K562 (cell line): Measurements from ENCODE around the gene TRPC4AP. TPM values are rescaled to one million over a fixed set of nuclear protein-coding genes. Genes with fewer than 3 reads are reported as not detected.

Experiments used
- microRNA counts: library from miRNA; unstranded; fragments of <30 nt; microRNA quantifications from one replicate; lab custom pipeline; 2016
- microRNA-seq: library from miRNA; unstranded; fragments of <30 nt; microRNA quantifications from one replicate; pipeline ENCODE4, GENCODE V29; 2018; ENCODE audit warnings: borderline microRNAs expressed
- polyA plus RNA-seq, 8 experiments: library from polyadenylated mRNA; depleted of rRNA in 4 of 8; stranded (reverse) in 5 of 8; unstranded in 3 of 8; fragments of >200 nt; fragmentation: Nextera tagmentation in 2 of 8; fragmentation: Illumina TruSeq in 1 of 8; extraction: Ambion mirVana in 2 of 8; extraction: Trizol in 1 of 8; gene quantifications; 2 replicates each; pipeline versions ENCODE4 v1.2.1 to v1.2.3, GENCODE V29; 2011 to 2014; ENCODE audit warnings: inconsistent platforms in 1 of 8, missing spikeins in 1 of 8
- small RNA-seq: library from RNA; depleted of rRNA; stranded (forward); fragments of <200 nt; gene quantifications from one replicate; pipeline ENCODE3, GENCODE V24; 2014
- total RNA-seq, 7 experiments: library from RNA; depleted of rRNA in 6 of 7; stranded (reverse); fragments of >200 nt in 6 of 7; fragmentation: Illumina TruSeq in 2 of 7; extraction: Trizol in 2 of 7; gene quantifications; 2 replicates each; pipeline versions ENCODE4 v1.2.1 to v1.2.3, GENCODE V29; 2011 to 2021; ENCODE audit warnings: low replicate concordance in 1 of 7

TRPC4AP gene
- total and polyA plus RNA-seq, 9 of the 15 experiments (the other 6 are each of a cell fraction or from before 2014, with no cell fraction given), result 2.3 to 70.3 (median 33.3) TPM

MicroRNA genes within 50 kb of the gene (microRNA counts, 767-probe panel; counts per million panel counts)
- 1,510 counts per million, percentile 37 among the panel's probes with 10 or more counts for microRNA hsa-miR-499a-3p (lab: Ali Mortazavi, UCI)
- microRNA hsa-miR-499a-5p (lab: Ali Mortazavi, UCI), result not detected
- microRNA hsa-miR-499b-3p (lab: Ali Mortazavi, UCI), result not detected
- microRNA hsa-miR-499b-5p (lab: Ali Mortazavi, UCI), result not detected

Small RNAs within 50 kb of the gene (microRNA-seq; reads per million reads assigned to microRNA genes)
- gene MIR499A, result not detected
- gene MIR499B, result not detected

Small RNAs within 50 kb of the gene (small RNA-seq; reads per million reads assigned to genes)
- 0.29 reads per million for gene MIR499A
- gene RF00275, result not detected
- gene RNU6-407P, result not detected

Other genes starting within 250 kb of the TRPC4AP start
Only the 7 nearest of the 10 such genes appear.
- gene GSS, start 137.0 kb downstream of the TRPC4AP start, total RNA-seq (2014; rRNA removed), result 89.4 and 96.2 TPM in 2 replicates
- gene GSS, start 137.0 kb downstream of the TRPC4AP start, total RNA-seq (2014; rRNA removed; fragmentation: Illumina TruSeq; extraction: Trizol), result 67.1 and 71.3 TPM in 2 replicates
- gene GSS, start 137.0 kb downstream of the TRPC4AP start, total RNA-seq (2015; rRNA removed; fragmentation: Illumina TruSeq; extraction: Trizol), result 70.3 and 75.8 TPM in 2 replicates
- gene GSS, start 137.0 kb downstream of the TRPC4AP start, total RNA-seq (2021), result 85.7 and 93.2 TPM in 2 replicates
- gene GSS, start 137.0 kb downstream of the TRPC4AP start, polyA plus RNA-seq (2011; rRNA removed), result 165 and 169 TPM in 2 replicates
- 102 and 107 TPM in 2 replicates for gene GSS, start 137.0 kb downstream of the TRPC4AP start, polyA plus RNA-seq (2014; fragmentation: Illumina TruSeq; extraction: Trizol)
- gene GSS, start 137.0 kb downstream of the TRPC4AP start, polyA plus RNA-seq (2014; fragmentation: Nextera tagmentation; extraction: Ambion mirVana), result 10 to 100 TPM; 18.4 to 40.4 TPM
- 114 and 130 TPM in 2 replicates for gene GSS, start 137.0 kb downstream of the TRPC4AP start, polyA plus RNA-seq (2014; rRNA removed)
- 0.14 TPM in 1 of 2 replicates, not detected in the other for gene MYH7B, start 136.9 kb downstream of the TRPC4AP start, total RNA-seq (2014; rRNA removed)
- not detected in 2 replicates for gene MYH7B, start 136.9 kb downstream of the TRPC4AP start, total RNA-seq (2014; rRNA removed; fragmentation: Illumina TruSeq; extraction: Trizol)
- gene MYH7B, start 136.9 kb downstream of the TRPC4AP start, total RNA-seq (2015; rRNA removed; fragmentation: Illumina TruSeq; extraction: Trizol), result 0.11 TPM in 1 of 2 replicates, not detected in the other
- 0.11 and 0.13 TPM in 2 replicates for gene MYH7B, start 136.9 kb downstream of the TRPC4AP start, total RNA-seq (2021)
- 0.22 and 0.37 TPM in 2 replicates for gene MYH7B, start 136.9 kb downstream of the TRPC4AP start, polyA plus RNA-seq (2011; rRNA removed)
- gene MYH7B, start 136.9 kb downstream of the TRPC4AP start, polyA plus RNA-seq (2014; fragmentation: Illumina TruSeq; extraction: Trizol), result 0.06 and 0.07 TPM in 2 replicates
- gene MYH7B, start 136.9 kb downstream of the TRPC4AP start, polyA plus RNA-seq (2014; fragmentation: Nextera tagmentation; extraction: Ambion mirVana), result not detected
- gene MYH7B, start 136.9 kb downstream of the TRPC4AP start, polyA plus RNA-seq (2014; rRNA removed), result 0.09 and 0.34 TPM in 2 replicates
- 10.1 and 13.3 TPM in 2 replicates for gene EDEM2, start 54.5 kb upstream of the TRPC4AP start, total RNA-seq (2014; rRNA removed)
- 8.6 and 9.7 TPM in 2 replicates for gene EDEM2, start 54.5 kb upstream of the TRPC4AP start, total RNA-seq (2014; rRNA removed; fragmentation: Illumina TruSeq; extraction: Trizol)
- 10.9 and 11.2 TPM in 2 replicates for gene EDEM2, start 54.5 kb upstream of the TRPC4AP start, total RNA-seq (2015; rRNA removed; fragmentation: Illumina TruSeq; extraction: Trizol)
- gene EDEM2, start 54.5 kb upstream of the TRPC4AP start, total RNA-seq (2021), result 9.8 and 10.4 TPM in 2 replicates
- 6.9 and 8.8 TPM in 2 replicates for gene EDEM2, start 54.5 kb upstream of the TRPC4AP start, polyA plus RNA-seq (2011; rRNA removed)
- gene EDEM2, start 54.5 kb upstream of the TRPC4AP start, polyA plus RNA-seq (2014; fragmentation: Illumina TruSeq; extraction: Trizol), result 10.3 and 11.0 TPM in 2 replicates
- 1 to 10 TPM; 7.3 to 9.1 TPM for gene EDEM2, start 54.5 kb upstream of the TRPC4AP start, polyA plus RNA-seq (2014; fragmentation: Nextera tagmentation; extraction: Ambion mirVana)
- 5.5 and 6.9 TPM in 2 replicates for gene EDEM2, start 54.5 kb upstream of the TRPC4AP start, polyA plus RNA-seq (2014; rRNA removed)
- gene PROCR, start 79.3 kb upstream of the TRPC4AP start, total RNA-seq (2014; rRNA removed), result 4.9 and 5.7 TPM in 2 replicates
- 3.4 and 3.7 TPM in 2 replicates for gene PROCR, start 79.3 kb upstream of the TRPC4AP start, total RNA-seq (2014; rRNA removed; fragmentation: Illumina TruSeq; extraction: Trizol)
- gene PROCR, start 79.3 kb upstream of the TRPC4AP start, total RNA-seq (2015; rRNA removed; fragmentation: Illumina TruSeq; extraction: Trizol), result 3.8 and 4.0 TPM in 2 replicates
- gene PROCR, start 79.3 kb upstream of the TRPC4AP start, total RNA-seq (2021), result 4.1 and 4.5 TPM in 2 replicates
- 5.3 and 7.1 TPM in 2 replicates for gene PROCR, start 79.3 kb upstream of the TRPC4AP start, polyA plus RNA-seq (2011; rRNA removed)
- 3.6 and 4.6 TPM in 2 replicates for gene PROCR, start 79.3 kb upstream of the TRPC4AP start, polyA plus RNA-seq (2014; fragmentation: Illumina TruSeq; extraction: Trizol)
- gene PROCR, start 79.3 kb upstream of the TRPC4AP start, polyA plus RNA-seq (2014; fragmentation: Nextera tagmentation; extraction: Ambion mirVana), result 1 to 10 TPM; 1.6 to 2.6 TPM
- 6.1 and 9.6 TPM in 2 replicates for gene PROCR, start 79.3 kb upstream of the TRPC4AP start, polyA plus RNA-seq (2014; rRNA removed)
- not detected in 2 replicates for gene MMP24, start 133.9 kb upstream of the TRPC4AP start, total RNA-seq (2014; rRNA removed)
- 0.03 TPM in 1 of 2 replicates, not detected in the other for gene MMP24, start 133.9 kb upstream of the TRPC4AP start, total RNA-seq (2014; rRNA removed; fragmentation: Illumina TruSeq; extraction: Trizol)
- 0.07 and 0.08 TPM in 2 replicates for gene MMP24, start 133.9 kb upstream of the TRPC4AP start, total RNA-seq (2015; rRNA removed; fragmentation: Illumina TruSeq; extraction: Trizol)
- gene MMP24, start 133.9 kb upstream of the TRPC4AP start, total RNA-seq (2021), result 0.09 TPM in 1 of 2 replicates, not detected in the other
- 0.03 and 0.05 TPM in 2 replicates for gene MMP24, start 133.9 kb upstream of the TRPC4AP start, polyA plus RNA-seq (2011; rRNA removed)
- 0.03 and 0.04 TPM in 2 replicates for gene MMP24, start 133.9 kb upstream of the TRPC4AP start, polyA plus RNA-seq (2014; fragmentation: Illumina TruSeq; extraction: Trizol)
- gene MMP24, start 133.9 kb upstream of the TRPC4AP start, polyA plus RNA-seq (2014; fragmentation: Nextera tagmentation; extraction: Ambion mirVana), result not detected
- gene MMP24, start 133.9 kb upstream of the TRPC4AP start, polyA plus RNA-seq (2014; rRNA removed), result not detected in 2 replicates
- 11.4 and 16.0 TPM in 2 replicates for gene MMP24OS, start 185.3 kb upstream of the TRPC4AP start, total RNA-seq (2014; rRNA removed)
- 3.8 and 5.6 TPM in 2 replicates for gene MMP24OS, start 185.3 kb upstream of the TRPC4AP start, total RNA-seq (2014; rRNA removed; fragmentation: Illumina TruSeq; extraction: Trizol)
- gene MMP24OS, start 185.3 kb upstream of the TRPC4AP start, total RNA-seq (2015; rRNA removed; fragmentation: Illumina TruSeq; extraction: Trizol), result 10.4 and 12.6 TPM in 2 replicates
- gene MMP24OS, start 185.3 kb upstream of the TRPC4AP start, total RNA-seq (2021), result 38.6 and 41.5 TPM in 2 replicates
- 13.1 and 16.3 TPM in 2 replicates for gene MMP24OS, start 185.3 kb upstream of the TRPC4AP start, polyA plus RNA-seq (2011; rRNA removed)
- 18.8 and 25.0 TPM in 2 replicates for gene MMP24OS, start 185.3 kb upstream of the TRPC4AP start, polyA plus RNA-seq (2014; fragmentation: Illumina TruSeq; extraction: Trizol)
- 1 to 10 TPM in 1 of 2 experiments, under 1 TPM in 1; 0.92 to 1.6 TPM for gene MMP24OS, start 185.3 kb upstream of the TRPC4AP start, polyA plus RNA-seq (2014; fragmentation: Nextera tagmentation; extraction: Ambion mirVana)
- 26.5 and 33.5 TPM in 2 replicates for gene MMP24OS, start 185.3 kb upstream of the TRPC4AP start, polyA plus RNA-seq (2014; rRNA removed)
- gene EIF6, start 192.0 kb upstream of the TRPC4AP start, total RNA-seq (2014; rRNA removed), result 200 and 244 TPM in 2 replicates
- 132 and 180 TPM in 2 replicates for gene EIF6, start 192.0 kb upstream of the TRPC4AP start, total RNA-seq (2014; rRNA removed; fragmentation: Illumina TruSeq; extraction: Trizol)
- 179 and 180 TPM in 2 replicates for gene EIF6, start 192.0 kb upstream of the TRPC4AP start, total RNA-seq (2015; rRNA removed; fragmentation: Illumina TruSeq; extraction: Trizol)
- 229 and 249 TPM in 2 replicates for gene EIF6, start 192.0 kb upstream of the TRPC4AP start, total RNA-seq (2021)
- 165 and 190 TPM in 2 replicates for gene EIF6, start 192.0 kb upstream of the TRPC4AP start, polyA plus RNA-seq (2011; rRNA removed)
- 247 and 288 TPM in 2 replicates for gene EIF6, start 192.0 kb upstream of the TRPC4AP start, polyA plus RNA-seq (2014; fragmentation: Illumina TruSeq; extraction: Trizol)
- gene EIF6, start 192.0 kb upstream of the TRPC4AP start, polyA plus RNA-seq (2014; fragmentation: Nextera tagmentation; extraction: Ambion mirVana), result 100 to 1,000 TPM; 807 to 832 TPM
- 230 and 241 TPM in 2 replicates for gene EIF6, start 192.0 kb upstream of the TRPC4AP start, polyA plus RNA-seq (2014; rRNA removed)